GM12865 (cell line): ENCODE data around the gene NEB.
"Not testable (repeated sequence)": the region's sequence is repeated elsewhere in the genome, so short reads cannot be mapped to it uniquely, and the experiment has no call there.

Experiments
- DNase-seq: peaks from one replicate; pipeline ENCODE4 v3.0.0; 2010; ENCODE audit warnings: low read depth
- H3K4me3 ChIP-seq: 2 replicates; pipeline ENCODE4 v1.5.1; 2011; ENCODE audit warnings: mild to moderate bottlenecking, low read depth, low read length, control low read depth
- TF ChIP-seq, protein P1 (sequence below): IDR thresholded peaks from 2 replicates; pipeline ENCODE4 v1.5.1; 2011; ENCODE audit warnings: low read length, control low read depth, low read depth, inconsistent platforms; ENCODE audit not compliant: insufficient read depth; ENCODE audit errors: missing control alignments

NEB gene

DNA sequence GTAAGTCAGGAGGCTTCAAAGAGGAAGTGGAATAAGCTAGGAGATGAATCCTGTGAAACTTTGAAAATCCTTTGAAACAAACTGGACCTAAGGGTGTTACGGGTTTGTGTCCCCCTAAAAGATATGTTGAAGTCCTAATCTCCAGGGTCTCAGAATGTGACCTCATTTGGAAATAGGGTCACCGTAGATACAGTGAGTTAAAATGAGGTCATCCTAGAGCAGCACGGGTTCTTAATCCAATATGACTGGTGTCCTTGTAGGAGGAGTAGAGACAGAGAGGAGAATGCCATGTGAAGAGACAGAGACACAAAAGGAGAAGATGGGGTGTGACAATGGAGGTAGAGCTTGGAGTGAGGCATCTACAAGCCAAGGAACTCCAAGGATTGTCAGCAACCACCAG, 26.9 kb upstream of the NEB start:
- DNase-seq: no peak

DNA sequence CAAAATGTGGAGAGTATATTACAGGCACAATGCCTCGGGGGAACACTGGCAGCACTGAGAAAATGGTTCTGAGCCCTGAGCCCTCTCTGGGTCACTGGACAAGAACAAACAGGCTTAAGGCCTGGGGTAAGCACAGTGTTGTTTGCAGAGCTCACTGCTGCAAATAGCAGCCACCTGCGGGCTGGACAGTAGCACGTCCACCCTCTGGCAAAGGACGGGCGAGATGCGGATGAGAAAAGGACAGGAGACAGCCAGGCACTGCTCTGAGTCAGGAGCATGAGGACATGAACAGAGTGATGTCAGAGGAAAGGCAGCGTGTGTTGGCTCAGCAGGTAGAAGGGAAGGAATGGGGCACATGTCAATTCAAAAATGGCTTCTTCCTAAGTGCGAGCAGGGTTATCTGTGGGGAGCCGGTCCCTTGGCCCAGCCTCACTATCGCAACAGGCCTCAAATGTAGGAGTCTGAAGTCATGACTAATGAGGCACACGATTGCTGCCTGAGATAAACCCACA, 25.9 kb upstream of the NEB start:
- DNase-seq: no peak
- TF ChIP-seq, protein P1, sequence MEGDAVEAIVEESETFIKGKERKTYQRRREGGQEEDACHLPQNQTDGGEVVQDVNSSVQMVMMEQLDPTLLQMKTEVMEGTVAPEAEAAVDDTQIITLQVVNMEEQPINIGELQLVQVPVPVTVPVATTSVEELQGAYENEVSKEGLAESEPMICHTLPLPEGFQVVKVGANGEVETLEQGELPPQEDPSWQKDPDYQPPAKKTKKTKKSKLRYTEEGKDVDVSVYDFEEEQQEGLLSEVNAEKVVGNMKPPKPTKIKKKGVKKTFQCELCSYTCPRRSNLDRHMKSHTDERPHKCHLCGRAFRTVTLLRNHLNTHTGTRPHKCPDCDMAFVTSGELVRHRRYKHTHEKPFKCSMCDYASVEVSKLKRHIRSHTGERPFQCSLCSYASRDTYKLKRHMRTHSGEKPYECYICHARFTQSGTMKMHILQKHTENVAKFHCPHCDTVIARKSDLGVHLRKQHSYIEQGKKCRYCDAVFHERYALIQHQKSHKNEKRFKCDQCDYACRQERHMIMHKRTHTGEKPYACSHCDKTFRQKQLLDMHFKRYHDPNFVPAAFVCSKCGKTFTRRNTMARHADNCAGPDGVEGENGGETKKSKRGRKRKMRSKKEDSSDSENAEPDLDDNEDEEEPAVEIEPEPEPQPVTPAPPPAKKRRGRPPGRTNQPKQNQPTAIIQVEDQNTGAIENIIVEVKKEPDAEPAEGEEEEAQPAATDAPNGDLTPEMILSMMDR: no peak
- H3K4me3 ChIP-seq: no peak overlapping the region

More for the DNA sequence above, 26.9 kb upstream of the NEB start:
- TF ChIP-seq, protein P1: no peak
- no peak overlapping the region for H3K4me3 ChIP-seq

DNA sequence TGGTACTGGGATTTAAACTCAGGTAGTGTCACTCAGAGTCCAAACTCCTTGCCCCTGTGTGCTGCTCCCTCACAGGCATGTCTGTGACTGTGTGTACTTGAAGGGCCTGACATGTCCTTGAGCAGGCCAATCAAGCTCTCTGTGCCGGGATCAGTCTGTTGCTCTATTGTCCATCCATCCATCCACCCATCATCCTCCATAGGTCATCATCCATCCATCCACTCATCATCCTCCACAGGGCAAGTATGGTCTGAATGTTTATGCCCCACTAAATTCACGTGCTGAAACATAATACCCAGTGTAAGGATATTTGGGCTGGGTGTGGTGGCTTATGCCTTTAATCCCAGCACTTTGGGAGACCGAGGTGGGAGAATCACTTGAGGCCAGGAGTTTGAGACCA, 24.5 kb upstream of the NEB start:
- TF ChIP-seq, protein P1: no peak
- H3K4me3 ChIP-seq: no peak overlapping the region
- DNase-seq: no peak

DNA sequence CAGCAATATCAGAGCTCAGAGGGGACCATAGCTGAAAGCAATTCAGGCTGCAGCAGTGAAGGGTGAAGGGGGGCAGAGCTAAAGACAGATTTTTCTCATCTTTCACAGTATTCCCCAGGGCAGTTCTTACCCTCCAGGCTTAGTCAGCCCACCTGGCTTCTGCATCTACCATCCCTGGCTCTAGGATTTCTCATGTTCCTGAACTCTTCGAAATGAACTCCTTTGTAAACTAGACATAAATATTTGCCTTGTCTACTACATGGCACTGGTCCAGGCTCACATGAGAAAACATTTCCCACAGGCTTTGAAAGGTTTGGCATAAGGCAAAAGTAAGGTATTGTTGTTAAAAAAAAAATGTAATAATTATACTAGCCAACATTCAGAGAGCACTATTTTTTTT, 23.6 kb upstream of the NEB start:
- DNase-seq: no peak
- no peak overlapping the region for H3K4me3 ChIP-seq
- TF ChIP-seq, protein P1: no peak

DNA sequence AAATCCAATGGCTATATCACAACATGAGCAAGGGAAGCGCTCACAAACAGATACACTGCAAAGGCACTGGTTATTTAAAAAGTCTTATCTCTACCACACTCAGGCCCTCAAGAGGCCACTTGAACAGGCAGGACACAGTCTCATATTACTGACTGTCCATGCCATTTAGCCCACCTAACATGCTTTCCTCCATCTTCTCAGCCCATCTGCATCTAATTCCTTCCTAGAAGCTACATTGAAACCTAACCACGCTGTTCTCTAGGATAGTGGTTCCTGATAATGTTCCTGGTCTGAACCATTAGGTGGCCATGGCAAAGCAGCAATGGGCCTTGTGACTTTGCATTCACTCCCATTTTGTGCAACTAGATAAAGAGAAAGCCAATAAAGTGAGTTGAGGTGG, 22.5 kb upstream of the NEB start:
- DNase-seq: no peak
- TF ChIP-seq, protein P1: no peak
- H3K4me3 ChIP-seq: no peak overlapping the region

DNA sequence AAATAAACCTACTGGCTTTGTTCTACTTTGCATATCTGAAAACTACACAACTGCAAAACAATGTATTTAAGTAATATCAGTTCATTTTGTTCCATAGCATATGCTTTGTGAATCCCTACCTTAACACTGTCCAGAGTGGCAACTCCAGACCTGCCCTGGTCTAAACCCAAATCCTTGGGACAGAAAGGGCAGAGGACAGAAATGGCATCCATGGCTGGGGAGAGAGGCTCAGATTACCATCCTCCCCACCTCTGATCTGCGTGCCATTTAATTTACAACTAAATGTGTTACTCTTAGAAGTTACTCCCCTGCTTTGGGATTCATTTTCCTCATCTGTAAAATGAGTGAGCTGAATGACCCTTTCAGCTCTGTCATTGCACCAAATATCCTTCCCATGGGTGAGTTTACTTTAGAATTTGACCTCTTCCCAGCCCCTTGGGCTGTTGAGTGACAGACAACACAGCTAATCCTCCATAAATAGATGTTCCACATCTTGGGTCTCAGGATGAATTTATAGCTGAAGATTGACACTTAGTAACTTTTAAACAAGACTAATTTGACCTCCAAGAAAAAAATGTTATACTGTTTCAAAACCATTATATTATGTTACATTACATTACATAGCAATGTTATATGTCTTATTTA, 20.1 kb upstream of the NEB start:
- TF ChIP-seq, protein P1: no peak

DNA sequence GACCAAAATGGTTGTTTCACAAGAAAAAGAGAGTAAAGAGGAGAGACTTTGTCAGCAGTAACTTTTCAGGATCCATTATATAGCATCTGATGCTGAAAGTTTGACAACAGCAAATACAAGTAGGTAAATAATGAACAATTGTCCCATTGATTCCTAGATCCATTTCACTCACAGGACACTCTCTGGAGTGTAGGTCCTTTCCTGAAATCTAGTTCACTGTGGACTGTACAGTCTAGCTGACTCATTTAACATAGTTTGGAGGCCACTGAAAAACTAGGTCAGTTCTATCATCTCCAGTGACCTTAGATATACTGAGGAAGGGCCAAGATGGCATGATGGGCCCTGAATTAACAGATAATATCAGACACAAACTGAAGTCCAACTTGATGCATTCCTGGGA, 19.3 kb upstream of the NEB start:
- H3K4me3 ChIP-seq: no peak overlapping the region
- TF ChIP-seq, protein P1: no peak
- DNase-seq: no peak

More for the DNA sequence above, 20.1 kb upstream of the NEB start:
- DNase-seq: no peak
- H3K4me3 ChIP-seq: no peak overlapping the region

DNA sequence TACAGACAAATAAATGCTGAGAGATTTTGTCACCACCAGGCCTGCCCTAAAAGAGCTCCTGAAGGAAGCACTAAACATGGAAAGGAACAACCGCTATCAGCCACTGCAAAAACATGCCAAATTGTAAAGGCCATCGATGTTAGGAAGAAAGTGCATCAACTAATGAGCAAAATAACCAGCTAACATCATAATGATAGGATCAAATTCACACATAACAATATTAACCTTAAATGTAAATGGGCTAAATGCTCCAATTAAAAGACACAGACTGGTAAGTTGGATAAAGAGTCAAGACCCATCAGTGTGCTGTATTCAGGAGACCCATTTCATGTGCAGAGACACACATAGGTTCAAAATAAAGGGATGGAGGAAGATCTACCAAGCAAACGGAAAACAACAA, 11.0 kb upstream of the NEB start:
- not testable (repeated sequence) for DNase-seq, H3K4me3 ChIP-seq
